Fibroblast of gingiva (primary cell): ENCODE results near the gene HOXC5.

Source experiments
- DNase-seq: peaks from one replicate; pipeline ENCODE4 v3.0.0-alpha.2; 2011; ENCODE audit warnings: low read depth

HOXC5 gene

GRCh38 chr12:54019924-54020590 lies 12.8 kb upstream of the HOXC5 start:
- DNase-seq, result no peak

GRCh38 chr12:54020591-54021405 lies 12.1 kb upstream of the HOXC5 start:
- DNase-seq, result no peak

- no peak for DNase-seq
Measured at GRCh38 chr12:54021432-54022013, 11.3 kb upstream of the HOXC5 start.

GRCh38 chr12:54022960-54023884 lies 9.6 kb upstream of the HOXC5 start:
- DNase-seq, result no peak

GRCh38 chr12:54024127-54024526 lies 8.7 kb upstream of the HOXC5 start:
- no peak for DNase-seq

- no peak for DNase-seq
Measured at GRCh38 chr12:54024581-54025305, 8.1 kb upstream of the HOXC5 start.

- DNase-seq, result no peak
Measured at GRCh38 chr12:54025499-54026405, 7.1 kb upstream of the HOXC5 start.

GRCh38 chr12:54026640-54027441 lies 6.0 kb upstream of the HOXC5 start:
- no peak for DNase-seq

GRCh38 chr12:54027442-54027786 lies 5.4 kb upstream of the HOXC5 start:
- no peak for DNase-seq

- no peak for DNase-seq
Measured at GRCh38 chr12:54028314-54029201, 4.3 kb upstream of the HOXC5 start, which contains the start of gene HOXC6. HOXC6 (plus strand) TSS chr12:54028440; CDS start chr12:54028522, 82 bp downstream.

- no peak for DNase-seq
Measured at GRCh38 chr12:54029529-54030441, 3.1 kb upstream of the HOXC5 start.

- no peak for DNase-seq
Measured at GRCh38 chr12:54030442-54030801, 2.4 kb upstream of the HOXC5 start.

GRCh38 chr12:54030889-54031471 lies 1.9 kb upstream of the HOXC5 start:
- peak; percentile 2 for DNase-seq

- DNase-seq, result no peak
Measured at GRCh38 chr12:54031480-54031879, 1.4 kb upstream of the HOXC5 start.

GRCh38 chr12:54032086-54032619 lies 697 bp upstream of the HOXC5 start:
- no peak for DNase-seq

GRCh38 chr12:54033106-54033979 lies 493 bp downstream of the HOXC5 start:
- DNase-seq, result no peak
